ENCODE data around the gene SNX22. TPM values are rescaled to one million over a fixed set of nuclear protein-coding genes. Genes with fewer than 3 reads are reported as not detected.

Gene SNX22
- total and polyA plus RNA-seq, 2 of the 8 experiments (the other 6 are each of a cell fraction or from before 2014, with no cell fraction given), result 4.9 TPM

GRCh38 chr15:64152507-64153387 is 1.2 kb downstream of the SNX22 start:
- TF ChIP-seq SUZ12 (IDR thresholded peaks at IDR 0.05; ENCODE audit: low read length) (peak; percentile 8; the same call in 1 of the 2 replicates), BCL11A (IDR thresholded peaks at IDR 0.05; ENCODE audit: low read depth in 2 of 2, low read length in 2 of 2) (no peak), POLR2AphosphoS5 (IDR thresholded peaks at IDR 0.05; ENCODE audit: low read depth, low read length) (no peak; the same call in 1 of the 2 replicates), ASH2L (IDR thresholded peaks at IDR 0.05; ENCODE audit: low read length) (no peak), CBX8 (IDR thresholded peaks at IDR 0.05; ENCODE audit: borderline replicate concordance, low read depth, low read length) (no peak), KDM4A (IDR thresholded peaks at IDR 0.05; ENCODE audit: low read depth, low read length, severe bottlenecking) (no peak), HDAC6 (IDR thresholded peaks at IDR 0.05; ENCODE audit: low read depth, low read length) (no peak), NANOG (IDR thresholded peaks at IDR 0.05; ENCODE audit: insufficient read depth, low read depth, low read length, poor library complexity, severe bottlenecking) (no peak), TAF7 (optimal IDR thresholded peaks at IDR 0.05; ENCODE audit: borderline replicate concordance, low read depth, low read length) (peak; percentile 77), CBX5 (IDR thresholded peaks at IDR 0.05; ENCODE audit: low read depth, low read length) (no peak)
- H3K4ac ChIP-seq (replicated peaks; ENCODE audit: insufficient read length, low read depth, low read length), result no peak overlapping the region
- no peak overlapping the region for H3K27ac ChIP-seq (ENCODE audit: low read depth, low read length)
- peaks cover 9% of the 10 kb centered on the region; the same call in 1 of the 2 replicates for H3K23me2 ChIP-seq (ENCODE audit: low read depth, low read length)
- H3K9ac ChIP-seq (replicated peaks in 1 of 4; ENCODE audit: extremely low read depth in 1 of 4, low read depth in 3 of 4, low read length in 3 of 4), result no peak overlapping the region
- H2AFZ ChIP-seq (ENCODE audit: low read length), result no peak overlapping the region
- peaks cover 10 to 12% of the 10 kb centered on the region in 2 experiments for H4K20me1 ChIP-seq (replicated peaks in 1 of 2; ENCODE audit: control insufficient read depth in 1 of 2, insufficient read depth in 2 of 2, low read length in 2 of 2)
- no peak overlapping the region for H2BK12ac ChIP-seq (ENCODE audit: low read depth, low read length)
- H3K79me1 ChIP-seq (ENCODE audit: low read depth, low read length), result no peaks in the 10 kb centered on the region; the same call in 1 of the 2 replicates
- H4K91ac ChIP-seq (replicated peaks; ENCODE audit: insufficient read length, low read length), result peak overlapping the region; percentile 34
- H3K4me2 ChIP-seq (ENCODE audit: insufficient read depth in 1 of 2, low read depth in 2 of 2, low read length in 2 of 2), result peak overlapping the region; percentile 61 to 99
- H3K18ac ChIP-seq (ENCODE audit: extremely low read depth, low read length), result no peak overlapping the region; the same call in none of the 2 replicates
- peaks cover 0 to 12% (median 8%) of the 10 kb centered on the region in 4 experiments; a peak in 6 of 7 replicates for H3K4me1 ChIP-seq (replicated peaks in 1 of 4; ENCODE audit: control insufficient read depth in 3 of 4, insufficient read depth in 4 of 4, low read length in 3 of 4)
- H2BK15ac ChIP-seq (ENCODE audit: low read length), result 0 out of 2 replicates have a peak overlapping the region, but pooled peaks have one; percentile 13
- no peak overlapping the region for H4K5ac ChIP-seq (ENCODE audit: insufficient read length, low read depth, low read length)
- peaks cover 19 to 30% (median 23%) of the 10 kb centered on the region in 4 experiments for H3K36me3 ChIP-seq (ENCODE audit: control insufficient read depth in 2 of 4, insufficient read depth in 4 of 4, low read length in 3 of 4)
- no peak overlapping the region for H3K23ac ChIP-seq (ENCODE audit: insufficient read length)
- no peak overlapping the region for H2BK120ac ChIP-seq (replicated peaks; ENCODE audit: low read depth, low read length)
- peaks cover 0 to 18% (median 14%) of the 10 kb centered on the region in 4 experiments; a peak in 5 of 7 replicates for H3K27me3 ChIP-seq (replicated peaks in 1 of 4; ENCODE audit: control insufficient read depth in 3 of 4, extremely low read depth in 1 of 4, insufficient read depth in 3 of 4, low read length in 3 of 4)
- no peaks in the 10 kb centered on the region for H3K79me2 ChIP-seq (ENCODE audit: control insufficient read depth in 1 of 2, insufficient read depth in 2 of 2, low read length in 2 of 2)
- no peak overlapping the region for H2BK20ac ChIP-seq (ENCODE audit: low read length)
- no peak overlapping the region for H3K14ac ChIP-seq (ENCODE audit: insufficient read length)
- H3K4me3 ChIP-seq (ENCODE audit: extremely low read depth in 1 of 4, insufficient read depth in 2 of 4, low read depth in 3 of 4, low read length in 4 of 4), result peak overlapping the region; percentile 54 to 93 (median 70); a peak in 7 of 8 replicates
- FAIRE-seq (no peak), DNase-seq (ENCODE audit: low read depth in 1 of 2, low spot score in 2 of 2) (peak in 1 of 2 experiments; percentile 68)
- H4K8ac ChIP-seq (ENCODE audit: extremely low read depth, insufficient read depth, low read length), result peak overlapping the region; percentile 0; the same call in 1 of the 2 replicates
- ChIA-PET CTCF (ENCODE audit: partially characterized antibody) (interaction anchor here (0.6 to 3.8 kb wide), 30 partner anchors 9 to 528 kb away, joined by 3 to 23 read pairs (median 5); partner anchors contain the start of genes CIAO2A and PPIB), POLR2A (ENCODE audit: partially characterized antibody) (interaction anchor here (0.8 to 3.0 kb wide), 8 partner anchors 10 to 533 kb away, joined by 3 to 34 read pairs (median 4); partner anchors contain the start of genes CIAO2A and PPIB)
- H3K9me3 ChIP-seq (ENCODE audit: insufficient read depth in 2 of 2, low read depth in 1 of 2, low read length in 1 of 2), result no peaks in the 10 kb centered on the region
- no peak overlapping the region for H3K56ac ChIP-seq (replicated peaks; ENCODE audit: insufficient read length, low read depth, low read length)
- no peak overlapping the region for H2BK5ac ChIP-seq (ENCODE audit: low read depth, low read length)
- no peak overlapping the region for H2AK5ac ChIP-seq (ENCODE audit: low read depth, low read length)
- 31% methylated on average over 22 of the region's 27 CpGs; no CpG with 5 or more reads in 1 of the 2 experiments for WGBS, 2 experiments (ENCODE audit: extremely low coverage in 1 of 2, insufficient coverage in 1 of 2, insufficient read length in 1 of 2, insufficient replicate concordance in 2 of 2, low coverage in 1 of 2, low lambda C conversion rate in 2 of 2, missing lambda C conversion rate in 1 of 2)
